Mammary epithelial cell (primary cell): ENCODE data around the gene INVS.

Experiments used
- CTCF ChIP-seq, 2 donors: IDR thresholded peaks in 1 of 2; conservative IDR thresholded peaks in 1 of 2; 2 replicates each; pipeline ENCODE4 v1.5.1; 2011 to 2012; ENCODE audit warnings: inconsistent platforms in 2 of 2, low read length in 2 of 2, mild to moderate bottlenecking in 2 of 2, control low read depth in 1 of 2, low read depth in 1 of 2; ENCODE audit not compliant: insufficient read depth in 1 of 2; ENCODE audit errors: extremely low read depth in 1 of 2
- EZH2 ChIP-seq: IDR thresholded peaks from 2 replicates; pipeline ENCODE4 v1.6.1; 2012; ENCODE audit warnings: low read length, inconsistent platforms, borderline replicate concordance

- TF ChIP-seq CTCF (conservative IDR thresholded peaks at IDR 0.05 in 1 of 2, IDR thresholded peaks at IDR 0.05 in 1 of 2; ENCODE audit: extremely low read depth in 1 of 2, insufficient read depth in 1 of 2, low read depth in 1 of 2, low read length in 2 of 2) (no peak), EZH2 (no peak)
These were observed 26.9 kb downstream of the INVS start for GRCh38 chr9:100125910-100126309.
